ENCODE data around the gene NINJ1. TPM values are rescaled to one million over a fixed set of nuclear protein-coding genes. Genes with fewer than 3 reads are reported as not detected.

Gene NINJ1
- total RNA-seq, 1 experiment from 2014 or later: 34.8 TPM

GRCh38 chr9:93126151-93126781 lies 7.8 kb downstream of the NINJ1 start:
- Histone ChIP-seq H3K4me3 (no peak overlapping the region), H3K27ac (0 out of 2 replicates have a peak overlapping the region, but pooled peaks have one; percentile 31), H3K27me3 (replicated peaks) (no peaks in the 10 kb centered on the region), H3K4me1 (replicated peaks) (peaks cover 16% of the 10 kb centered on the region), H3K36me3 (peaks cover 25% of the 10 kb centered on the region), H3K9me3 (replicated peaks) (no peaks in the 10 kb centered on the region)
- DNase-seq (ENCODE audit: low read depth in 1 of 2, low spot score in 2 of 2): no peak

- peaks cover 15% of the 10 kb centered on the region for H3K4me1 ChIP-seq (replicated peaks)
- no peak overlapping the region for H3K4me3 ChIP-seq
- H3K9me3 ChIP-seq (replicated peaks): no peaks in the 10 kb centered on the region
- no peaks in the 10 kb centered on the region for H3K27me3 ChIP-seq (replicated peaks)
- DNase-seq (ENCODE audit: low read depth in 1 of 2, low spot score in 2 of 2): no peak
- 0 out of 2 replicates have a peak overlapping the region, but pooled peaks have one; percentile 31 for H3K27ac ChIP-seq
- peaks cover 28% of the 10 kb centered on the region for H3K36me3 ChIP-seq
These were observed 8.6 kb downstream of the NINJ1 start for GRCh38 chr9:93125331-93125894.

GRCh38 chr9:93124793-93125192 lies 9.3 kb downstream of the NINJ1 start:
- peaks cover 28% of the 10 kb centered on the region for H3K36me3 ChIP-seq
- H3K27me3 ChIP-seq (replicated peaks): no peaks in the 10 kb centered on the region
- H3K4me3 ChIP-seq: no peak overlapping the region
- no peaks in the 10 kb centered on the region for H3K9me3 ChIP-seq (replicated peaks)
- DNase-seq (ENCODE audit: low read depth in 1 of 2, low spot score in 2 of 2): no peak
- H3K27ac ChIP-seq: no peak overlapping the region
- H3K4me1 ChIP-seq (replicated peaks): peaks cover 21% of the 10 kb centered on the region

GRCh38 chr9:93123561-93124283 lies 10.3 kb downstream of the NINJ1 start:
- Histone ChIP-seq H3K4me1 (replicated peaks) (peaks cover 27% of the 10 kb centered on the region), H3K4me3 (no peak overlapping the region), H3K27ac (no peak overlapping the region), H3K9me3 (replicated peaks) (no peaks in the 10 kb centered on the region), H3K36me3 (peaks cover 28% of the 10 kb centered on the region), H3K27me3 (replicated peaks) (no peaks in the 10 kb centered on the region)
- DNase-seq (ENCODE audit: low read depth in 1 of 2, low spot score in 2 of 2): no peak

GRCh38 chr9:93122721-93123221 lies 11.3 kb downstream of the NINJ1 start:
- Histone ChIP-seq H3K36me3 (peaks cover 28% of the 10 kb centered on the region), H3K27ac (no peak overlapping the region), H3K27me3 (replicated peaks) (no peaks in the 10 kb centered on the region), H3K4me1 (replicated peaks) (peaks cover 27% of the 10 kb centered on the region), H3K4me3 (no peak overlapping the region), H3K9me3 (replicated peaks) (no peaks in the 10 kb centered on the region)
- no peak for DNase-seq (ENCODE audit: low read depth in 1 of 2, low spot score in 2 of 2)

- H3K27me3 ChIP-seq (replicated peaks): no peaks in the 10 kb centered on the region
- H3K4me1 ChIP-seq (replicated peaks): peaks cover 27% of the 10 kb centered on the region
- peaks cover 28% of the 10 kb centered on the region for H3K36me3 ChIP-seq
- no peak overlapping the region for H3K4me3 ChIP-seq
- H3K27ac ChIP-seq: no peak overlapping the region
- no peaks in the 10 kb centered on the region for H3K9me3 ChIP-seq (replicated peaks)
- DNase-seq (ENCODE audit: low read depth in 1 of 2, low spot score in 2 of 2): no peak
These were observed 12.5 kb downstream of the NINJ1 start for GRCh38 chr9:93121316-93122241.

- peaks cover 20% of the 10 kb centered on the region for H3K4me1 ChIP-seq (replicated peaks)
- no peaks in the 10 kb centered on the region for H3K27me3 ChIP-seq (replicated peaks)
- no peak for DNase-seq (ENCODE audit: low read depth in 1 of 2, low spot score in 2 of 2)
- H3K27ac ChIP-seq: no peak overlapping the region
- H3K36me3 ChIP-seq: peaks cover 25% of the 10 kb centered on the region
- H3K9me3 ChIP-seq (replicated peaks): no peaks in the 10 kb centered on the region
- H3K4me3 ChIP-seq: no peak overlapping the region
These were observed 13.2 kb downstream of the NINJ1 start for GRCh38 chr9:93120846-93121315.

GRCh38 chr9:93119953-93120845 lies 13.9 kb downstream of the NINJ1 start:
- peak overlapping the region; percentile 23 for H3K27ac ChIP-seq
- H3K4me3 ChIP-seq: no peak overlapping the region
- H3K9me3 ChIP-seq (replicated peaks): no peaks in the 10 kb centered on the region
- no peaks in the 10 kb centered on the region for H3K27me3 ChIP-seq (replicated peaks)
- peaks cover 14% of the 10 kb centered on the region for H3K4me1 ChIP-seq (replicated peaks)
- peak; percentile 84 to 93 for DNase-seq (ENCODE audit: low read depth in 1 of 2, low spot score in 2 of 2)
- peaks cover 18% of the 10 kb centered on the region for H3K36me3 ChIP-seq

- Histone ChIP-seq H3K9me3 (replicated peaks) (no peaks in the 10 kb centered on the region), H3K36me3 (peaks cover 13% of the 10 kb centered on the region), H3K4me3 (no peak overlapping the region), H3K27me3 (replicated peaks) (no peaks in the 10 kb centered on the region), H3K27ac (peak overlapping the region; percentile 18; the same call in 1 of the 2 replicates), H3K4me1 (replicated peaks) (peaks cover 14% of the 10 kb centered on the region)
- DNase-seq (ENCODE audit: low read depth in 1 of 2, low spot score in 2 of 2): no peak
These were observed 14.4 kb downstream of the NINJ1 start for GRCh38 chr9:93119703-93119952.

- 0 out of 2 replicates have a peak overlapping the region, but pooled peaks have one; percentile 18 for H3K27ac ChIP-seq
- no peak overlapping the region for H3K4me3 ChIP-seq
- H3K4me1 ChIP-seq (replicated peaks): peaks cover 14% of the 10 kb centered on the region
- no peaks in the 10 kb centered on the region for H3K9me3 ChIP-seq (replicated peaks)
- DNase-seq (ENCODE audit: low read depth in 1 of 2, low spot score in 2 of 2): no peak
- no peaks in the 10 kb centered on the region for H3K27me3 ChIP-seq (replicated peaks)
- peaks cover 11% of the 10 kb centered on the region for H3K36me3 ChIP-seq
These were observed 15.0 kb downstream of the NINJ1 start for GRCh38 chr9:93118863-93119702.

GRCh38 chr9:93117924-93118862 lies 15.9 kb downstream of the NINJ1 start:
- Histone ChIP-seq H3K4me3 (no peak overlapping the region), H3K4me1 (replicated peaks) (peaks cover 14% of the 10 kb centered on the region), H3K27ac (no peak overlapping the region), H3K27me3 (replicated peaks) (no peaks in the 10 kb centered on the region), H3K9me3 (replicated peaks) (no peaks in the 10 kb centered on the region), H3K36me3 (peaks cover 5% of the 10 kb centered on the region)
- no peak for DNase-seq (ENCODE audit: low read depth in 1 of 2, low spot score in 2 of 2)
